Activated T-helper 1 cell treated with Interleukin-2 at 50 U/mL for 16 hours (primary cell): ENCODE measurements around the gene CROCC2.

Experiments used
- DNase-seq: peaks from one replicate; pipeline ENCODE4 v3.0.0-alpha.2; 2020; ENCODE audit warnings: low read depth

The CROCC2 gene

DNA sequence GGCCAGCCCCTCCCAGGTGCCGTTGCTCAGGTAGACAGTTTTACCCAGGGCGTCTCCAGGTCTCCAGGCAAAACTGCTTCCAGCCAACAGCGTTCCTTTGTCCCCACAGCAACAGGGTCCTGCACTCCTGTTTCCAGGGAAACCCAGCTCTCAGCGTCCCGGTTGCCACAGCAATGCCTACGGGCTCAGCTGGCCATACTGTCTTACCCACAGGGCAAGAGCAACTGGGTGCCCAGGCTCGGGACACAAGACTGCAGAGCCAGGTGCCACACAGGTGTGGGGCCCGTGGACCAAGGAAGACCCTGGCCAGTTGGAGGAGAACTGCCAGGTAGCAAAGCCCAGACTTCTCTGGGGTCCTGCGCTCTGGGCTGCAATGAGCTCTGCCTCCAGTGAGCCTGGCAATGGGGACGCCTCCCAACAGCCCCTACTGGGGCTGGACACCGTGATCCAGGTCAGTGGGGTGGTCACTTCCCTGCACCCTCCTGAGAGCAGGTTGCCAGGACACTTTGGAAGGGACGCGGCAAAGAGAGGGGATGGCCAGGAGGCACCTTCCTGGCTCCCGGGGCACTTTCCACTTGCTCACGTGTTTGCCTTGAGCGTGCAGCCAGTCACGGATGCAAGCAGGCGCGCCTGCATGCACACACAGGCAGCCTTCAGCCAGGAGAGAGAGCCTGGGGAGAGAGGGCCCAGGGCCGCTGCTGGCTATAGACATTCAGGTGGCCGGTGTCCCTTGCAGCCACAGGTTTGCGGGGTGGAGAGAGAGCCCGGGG is at the start of gene CROCC2:
Gene CROCC2, plus strand, starts transcription at position 196 of the 770 bp plus-strand sequence. Its CDS starts 178 bp downstream, at position 374.
- no peak for DNase-seq

DNA sequence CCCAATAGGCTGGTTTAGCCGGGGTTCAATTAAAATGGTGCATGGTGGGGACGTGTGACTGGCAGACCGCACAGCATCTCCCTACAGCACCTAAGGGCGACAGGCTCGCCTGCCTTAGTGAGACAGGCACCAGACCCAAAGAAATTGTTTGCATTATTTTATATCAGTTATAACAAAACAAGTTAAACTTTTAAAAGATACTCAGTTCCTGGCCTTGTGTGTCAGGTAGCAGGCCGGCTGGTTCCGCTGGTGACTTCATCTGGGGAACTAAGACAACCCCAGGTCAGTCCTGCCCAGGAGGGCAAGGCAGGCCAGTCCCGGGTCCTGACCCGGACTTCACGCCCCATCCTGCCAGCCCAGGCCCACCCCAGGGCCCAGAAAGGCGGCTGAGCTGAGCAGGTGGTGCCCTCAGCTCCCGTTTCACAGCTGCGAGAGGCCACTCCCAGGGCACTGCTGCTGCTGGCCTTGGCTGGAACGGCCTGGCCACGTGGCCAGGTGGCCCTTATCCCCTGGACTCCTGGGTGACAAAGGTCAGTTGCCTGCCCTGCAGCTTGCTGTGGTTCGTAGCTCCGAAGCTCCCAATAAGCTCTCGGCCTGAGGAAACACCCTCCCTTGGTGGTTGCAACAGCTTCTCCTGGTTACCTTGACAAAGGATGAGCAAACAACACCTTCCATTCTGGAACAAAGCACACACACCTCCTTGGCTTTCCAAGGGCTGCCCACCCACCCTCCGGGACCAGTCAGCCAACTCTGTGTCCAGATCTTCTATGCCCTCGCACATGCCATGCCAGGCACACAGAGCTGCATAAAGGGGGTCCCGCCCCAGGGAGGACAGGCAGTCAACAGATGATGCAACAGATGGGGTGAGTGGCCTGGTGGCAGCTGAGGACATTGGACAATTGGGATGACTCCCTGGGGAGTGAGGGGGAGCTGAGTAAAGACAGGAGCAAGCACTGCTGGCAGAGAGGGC is 48.8 kb upstream of the CROCC2 start:
- DNase-seq: no peak

DNA sequence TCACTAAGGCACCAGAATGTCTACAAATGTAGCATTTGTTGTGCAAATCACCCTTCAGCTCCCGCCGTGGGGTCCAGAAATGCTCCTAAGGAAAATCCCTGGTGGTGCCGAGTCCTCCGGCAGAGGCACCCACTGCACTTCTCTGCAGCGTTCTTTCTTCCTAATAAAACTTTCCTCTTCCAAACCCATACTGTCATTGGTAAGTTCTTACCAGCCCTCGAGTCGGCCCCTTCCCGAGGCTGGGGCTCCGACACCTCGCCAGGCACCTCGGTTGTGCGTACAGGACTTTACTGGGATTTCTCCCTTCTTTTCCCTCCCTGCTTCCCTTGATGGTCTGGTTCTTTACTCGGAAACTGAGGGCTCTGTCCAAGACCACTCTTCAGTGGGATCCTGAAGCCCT is 47.8 kb upstream of the CROCC2 start:
- no peak for DNase-seq

DNA sequence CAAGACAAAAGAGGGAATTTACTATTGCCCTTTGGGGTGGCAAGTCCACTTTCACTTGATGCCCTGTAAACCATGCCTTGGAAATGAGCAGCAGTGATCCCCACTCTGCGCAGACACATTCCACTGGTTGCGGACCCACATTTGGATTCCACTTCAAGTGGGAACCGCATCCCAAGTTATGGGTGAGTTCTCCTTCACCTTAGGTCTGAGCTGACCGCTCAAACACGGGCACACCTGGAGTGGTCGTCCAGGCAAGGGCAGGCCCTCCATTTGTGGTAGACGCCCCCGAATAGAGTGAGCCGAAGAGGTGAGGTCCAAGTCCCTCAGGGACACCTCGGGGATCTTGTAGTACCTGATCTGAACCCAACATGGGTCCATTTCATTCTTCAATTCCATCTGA is 47.3 kb upstream of the CROCC2 start:
- DNase-seq: no peak

DNA sequence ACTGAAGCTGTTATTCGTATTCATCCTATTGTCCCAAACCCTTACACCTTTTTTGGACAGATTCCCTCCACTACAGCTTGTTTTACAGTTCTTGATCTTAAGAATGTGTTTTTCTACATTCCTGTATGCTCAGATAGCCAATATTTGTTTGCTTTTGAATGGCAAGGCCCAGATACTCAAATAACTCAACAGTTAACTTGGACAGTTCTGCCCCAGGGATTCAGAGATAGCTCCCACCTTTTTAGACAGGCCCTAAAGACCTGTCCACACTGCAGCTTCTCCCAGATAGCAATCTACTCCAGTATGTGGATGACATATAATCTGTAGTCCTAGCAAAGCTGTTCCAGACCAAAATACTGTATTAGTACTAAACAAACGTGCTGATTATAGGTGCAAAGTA is 44.6 kb upstream of the CROCC2 start:
- no peak for DNase-seq

DNA sequence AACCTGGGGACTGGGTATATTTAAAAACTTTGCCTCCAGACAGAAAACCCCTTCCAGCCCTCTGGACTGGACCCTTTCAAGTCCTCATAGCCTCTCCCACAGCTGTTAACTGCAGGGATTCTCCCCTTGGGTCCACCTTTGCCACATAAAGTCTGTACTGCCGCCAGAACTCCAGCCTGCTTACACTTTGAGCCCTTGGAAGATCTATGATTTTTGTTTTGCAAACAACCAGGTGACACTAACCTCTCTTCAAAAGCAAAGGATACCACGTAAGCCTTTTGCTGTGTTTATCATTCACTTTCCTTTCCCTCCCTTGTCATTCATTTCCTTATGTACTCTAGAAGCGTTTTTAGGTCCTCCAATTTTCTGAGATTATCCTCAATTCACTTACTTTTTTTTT is 41.7 kb upstream of the CROCC2 start:
- no peak for DNase-seq

DNA sequence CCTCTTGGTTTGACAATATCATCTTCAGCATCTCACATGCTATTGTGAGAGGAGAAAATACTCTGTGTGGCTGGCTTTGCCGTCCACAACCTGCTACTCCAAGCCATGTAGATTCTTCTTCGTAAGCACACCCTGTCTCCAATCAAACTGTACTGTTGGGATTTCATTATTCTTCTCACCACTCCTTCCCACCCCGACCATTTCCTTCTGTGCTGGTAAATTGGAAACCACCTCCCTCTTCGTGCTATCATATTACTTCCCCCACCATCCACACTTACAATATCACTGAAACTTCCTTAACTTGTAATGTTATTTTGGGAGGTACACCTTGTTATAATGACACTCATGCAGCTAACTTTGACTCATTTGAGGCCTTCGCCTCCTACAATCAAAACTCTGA is 40.7 kb upstream of the CROCC2 start:
- no peak for DNase-seq

DNA sequence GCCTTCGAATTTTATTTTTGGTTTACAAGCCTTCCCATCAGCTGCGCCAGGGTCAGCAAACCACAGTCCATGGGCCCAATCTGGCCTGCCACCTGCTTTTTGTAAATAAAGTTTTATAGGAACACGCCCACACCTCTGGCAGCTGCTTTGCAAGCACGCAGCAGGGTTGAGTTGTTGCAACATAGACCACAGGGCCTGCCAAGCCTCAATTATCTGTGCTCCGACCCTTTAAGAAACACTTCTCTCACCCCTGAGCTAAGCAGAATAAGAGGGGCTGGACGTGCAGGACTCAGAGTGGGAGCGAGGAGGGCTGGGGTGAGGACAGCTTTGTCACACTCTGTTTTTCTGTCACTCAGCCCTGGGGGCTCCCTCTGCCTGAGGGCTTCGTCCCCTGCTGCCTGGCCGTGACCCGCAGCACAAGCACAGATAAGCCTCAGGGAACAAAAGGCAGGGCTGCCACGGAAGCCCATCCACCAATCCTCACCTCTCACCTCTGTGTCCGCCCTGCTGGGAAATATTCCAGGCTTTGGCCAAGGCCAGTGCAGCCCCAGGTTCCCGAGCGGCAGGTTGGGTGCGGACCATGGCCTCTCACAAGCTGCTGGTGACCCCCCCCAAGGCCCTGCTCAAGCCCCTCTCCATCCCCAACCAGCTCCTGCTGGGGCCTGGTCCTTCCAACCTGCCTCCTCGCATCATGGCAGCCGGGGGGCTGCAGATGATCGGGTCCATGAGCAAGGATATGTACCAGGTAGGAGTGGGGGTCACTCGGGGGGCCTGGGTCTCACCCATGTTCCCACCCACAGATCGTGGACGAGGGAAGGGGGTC is 37.6 kb upstream of the CROCC2 start, which contains the start of gene AGXT:
Gene AGXT, plus strand, starts transcription at position 539 of the 823 bp plus-strand sequence. Its CDS starts 42 bp downstream, at position 581.
- no peak for DNase-seq

DNA sequence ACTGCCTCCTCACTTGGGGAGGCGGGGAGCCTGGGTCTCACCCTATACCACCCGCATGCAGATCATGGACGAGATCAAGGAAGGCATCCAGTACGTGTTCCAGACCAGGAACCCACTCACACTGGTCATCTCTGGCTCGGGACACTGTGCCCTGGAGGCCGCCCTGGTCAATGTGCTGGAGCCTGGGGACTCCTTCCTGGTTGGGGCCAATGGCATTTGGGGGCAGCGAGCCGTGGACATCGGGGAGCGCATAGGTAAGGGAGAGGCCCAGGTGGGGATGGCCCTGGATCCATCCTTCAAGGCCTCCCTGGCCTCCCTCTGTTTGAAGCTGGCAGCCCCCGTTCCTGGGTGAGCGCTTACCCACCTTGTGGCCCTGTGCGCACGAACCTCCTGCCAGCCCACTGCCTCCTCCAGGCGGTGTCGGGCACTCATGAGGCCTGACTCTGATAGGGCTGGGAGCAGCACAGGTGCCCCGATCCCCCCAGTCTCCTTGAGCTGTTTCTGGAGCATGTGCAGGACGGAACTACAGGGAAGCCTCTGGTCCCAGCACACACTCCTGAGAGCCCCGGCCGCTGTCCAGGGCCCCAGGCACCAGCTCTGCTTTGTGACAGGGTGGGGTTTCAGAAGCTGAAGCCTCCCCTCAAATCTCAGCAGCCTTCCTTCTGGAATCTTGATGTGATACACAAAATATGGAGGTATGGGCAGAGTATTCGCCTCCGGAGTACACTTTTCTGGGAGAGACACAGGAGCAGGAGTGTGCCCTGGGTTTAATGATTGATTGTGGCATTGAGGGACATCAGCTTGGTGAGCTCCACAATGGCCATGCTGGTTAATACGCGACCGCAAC is 36.8 kb upstream of the CROCC2 start:
- DNase-seq: no peak

DNA sequence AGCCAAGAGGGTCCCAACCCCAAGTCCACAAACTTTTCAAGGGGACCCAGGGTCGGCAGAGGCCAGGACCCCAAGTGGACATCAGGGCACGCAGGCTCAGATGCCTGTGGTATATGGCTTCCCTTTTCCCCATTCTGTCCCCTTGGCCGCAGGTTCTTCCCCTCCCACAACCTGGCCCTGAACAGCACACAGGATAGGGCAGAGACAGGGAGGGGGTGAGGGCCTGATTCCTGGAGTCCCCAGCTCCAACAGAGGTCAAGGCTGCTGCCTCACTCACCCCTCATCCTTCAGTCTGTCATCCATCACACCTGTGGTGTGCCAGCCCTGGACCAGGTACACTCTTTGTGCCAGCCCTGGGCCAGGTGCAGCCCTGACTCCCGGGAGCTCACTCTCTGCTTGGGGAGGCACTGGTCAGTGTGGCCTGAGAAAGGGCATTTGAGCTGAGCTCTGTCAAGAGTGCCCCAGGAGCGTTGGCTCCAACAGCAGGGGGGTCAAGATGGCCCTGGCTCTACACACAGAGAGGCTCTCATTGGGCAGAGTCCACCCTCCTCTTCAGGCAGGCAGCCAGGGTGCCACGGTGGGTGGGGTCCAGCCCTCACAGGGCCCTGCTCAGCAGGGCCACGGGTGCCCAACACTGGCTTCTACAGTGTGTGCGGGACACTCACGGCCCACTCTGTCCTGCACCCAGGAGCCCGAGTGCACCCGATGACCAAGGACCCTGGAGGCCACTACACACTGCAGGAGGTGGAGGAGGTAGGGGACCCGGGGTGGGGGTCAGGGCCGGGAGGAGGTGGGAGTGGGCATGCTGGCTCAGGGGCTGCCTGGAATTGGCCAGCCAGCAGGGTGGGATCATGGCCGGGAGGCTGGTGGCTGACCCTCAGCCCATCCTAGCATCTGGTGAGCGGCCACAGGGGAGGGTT is 35.9 kb upstream of the CROCC2 start:
- no peak for DNase-seq

DNA sequence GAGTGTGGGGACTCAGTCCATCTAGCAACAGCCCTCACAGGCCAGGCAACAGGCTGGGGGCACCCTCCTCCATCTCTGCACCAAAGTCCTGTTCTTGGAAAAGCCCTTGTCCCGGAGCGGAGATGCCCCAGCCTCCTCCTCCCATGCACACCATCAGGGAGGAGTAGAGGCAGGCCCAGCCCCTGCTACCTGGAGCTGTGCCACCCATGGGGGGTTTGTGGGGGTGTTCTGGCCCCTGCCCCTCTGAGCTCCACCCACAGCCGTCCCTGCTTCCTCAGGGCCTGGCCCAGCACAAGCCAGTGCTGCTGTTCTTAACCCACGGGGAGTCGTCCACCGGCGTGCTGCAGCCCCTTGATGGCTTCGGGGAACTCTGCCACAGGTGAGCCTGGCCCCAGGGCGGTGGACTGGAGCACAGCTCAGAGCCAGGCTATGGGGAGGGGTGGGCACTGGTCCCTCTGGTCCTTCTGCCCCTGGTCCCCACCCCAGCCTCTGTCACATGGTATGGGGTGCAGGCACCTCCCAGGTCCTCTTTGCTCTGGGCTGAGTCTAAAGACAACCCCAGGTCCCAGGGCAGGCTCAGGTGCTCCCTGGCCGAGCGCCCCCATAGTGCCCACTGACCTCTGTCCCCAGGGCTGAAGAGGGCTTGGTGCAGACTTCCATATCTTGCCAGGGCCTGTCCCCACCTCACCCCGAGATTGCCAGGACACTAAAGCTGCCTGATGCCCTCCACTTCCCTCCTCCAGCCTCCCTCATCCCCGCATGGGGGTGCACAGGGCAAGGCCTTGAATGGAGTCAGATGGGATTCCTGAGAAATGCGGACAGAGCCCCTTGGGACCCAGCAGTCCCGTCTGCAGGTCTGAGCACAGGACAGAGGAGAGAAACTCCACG is 34.8 kb upstream of the CROCC2 start:
- no peak for DNase-seq

DNA sequence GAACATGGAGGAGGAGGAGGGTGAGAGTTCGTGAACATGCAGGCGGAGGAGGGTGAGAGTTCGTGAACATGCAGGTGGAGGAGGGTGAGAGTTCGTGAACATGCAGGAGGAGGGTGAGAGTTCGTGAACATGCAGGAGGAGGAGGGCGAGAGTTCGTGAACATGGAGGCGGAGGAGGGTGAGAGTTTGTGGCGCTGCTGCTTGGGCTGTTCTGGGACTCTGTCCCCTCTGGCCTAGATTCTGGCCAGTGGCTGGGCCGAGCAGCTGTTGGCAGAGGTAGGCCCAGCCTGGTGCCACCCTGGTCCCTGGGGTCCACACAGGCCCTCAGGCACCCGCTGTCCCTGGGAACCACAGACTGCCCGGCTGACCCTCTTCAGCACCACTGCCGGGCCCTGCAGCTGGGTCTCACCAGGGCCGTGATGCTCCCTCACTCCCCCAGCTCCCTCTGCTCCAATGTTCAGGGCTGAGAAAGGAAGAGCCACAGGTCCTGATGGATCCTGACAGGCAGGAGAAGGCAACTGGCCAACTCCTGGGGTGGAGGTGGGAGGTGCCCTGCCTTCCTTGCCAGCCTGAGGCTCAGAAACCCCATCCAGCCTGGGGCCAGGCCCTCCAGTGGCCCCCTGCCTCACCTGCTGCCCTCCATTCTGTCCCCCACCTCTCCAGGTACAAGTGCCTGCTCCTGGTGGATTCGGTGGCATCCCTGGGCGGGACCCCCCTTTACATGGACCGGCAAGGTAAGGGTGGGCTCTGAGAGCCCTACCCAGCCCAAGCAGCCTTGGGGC is 33.6 kb upstream of the CROCC2 start:
- no peak for DNase-seq

DNA sequence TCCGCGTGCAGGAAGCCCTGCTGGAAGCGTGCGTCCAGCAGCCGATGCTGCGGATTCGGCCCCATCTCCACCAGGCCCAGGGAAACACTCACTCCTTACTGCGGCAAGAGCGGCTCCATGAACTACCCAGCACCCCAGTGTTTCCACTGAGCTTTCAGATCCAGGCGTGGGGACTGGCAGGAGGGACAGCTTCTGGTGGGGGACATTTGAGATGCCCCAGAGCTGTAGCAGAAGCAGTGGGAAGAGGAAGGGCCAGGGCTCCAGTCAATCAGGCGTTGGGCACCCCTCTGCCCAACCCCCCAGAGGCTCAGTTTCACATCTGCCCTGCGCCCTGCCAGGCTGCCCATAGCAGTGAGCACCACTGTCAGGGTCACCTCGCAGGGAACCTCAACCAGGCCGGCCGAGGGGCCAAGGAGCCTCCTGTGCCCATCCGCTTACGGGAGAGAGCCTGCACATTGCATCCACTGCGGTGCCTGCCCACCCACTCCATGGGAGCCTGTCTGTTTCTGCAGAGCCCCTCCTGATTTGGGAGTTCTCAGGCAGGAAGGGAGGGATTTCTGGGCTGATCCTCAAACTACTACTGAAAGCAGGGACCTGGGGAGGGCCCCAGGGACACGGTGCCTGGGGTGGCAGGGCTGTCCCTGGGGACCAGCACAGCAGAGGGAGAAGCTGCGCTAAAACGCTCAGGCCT is 32.9 kb upstream of the CROCC2 start:
- DNase-seq: no peak

DNA sequence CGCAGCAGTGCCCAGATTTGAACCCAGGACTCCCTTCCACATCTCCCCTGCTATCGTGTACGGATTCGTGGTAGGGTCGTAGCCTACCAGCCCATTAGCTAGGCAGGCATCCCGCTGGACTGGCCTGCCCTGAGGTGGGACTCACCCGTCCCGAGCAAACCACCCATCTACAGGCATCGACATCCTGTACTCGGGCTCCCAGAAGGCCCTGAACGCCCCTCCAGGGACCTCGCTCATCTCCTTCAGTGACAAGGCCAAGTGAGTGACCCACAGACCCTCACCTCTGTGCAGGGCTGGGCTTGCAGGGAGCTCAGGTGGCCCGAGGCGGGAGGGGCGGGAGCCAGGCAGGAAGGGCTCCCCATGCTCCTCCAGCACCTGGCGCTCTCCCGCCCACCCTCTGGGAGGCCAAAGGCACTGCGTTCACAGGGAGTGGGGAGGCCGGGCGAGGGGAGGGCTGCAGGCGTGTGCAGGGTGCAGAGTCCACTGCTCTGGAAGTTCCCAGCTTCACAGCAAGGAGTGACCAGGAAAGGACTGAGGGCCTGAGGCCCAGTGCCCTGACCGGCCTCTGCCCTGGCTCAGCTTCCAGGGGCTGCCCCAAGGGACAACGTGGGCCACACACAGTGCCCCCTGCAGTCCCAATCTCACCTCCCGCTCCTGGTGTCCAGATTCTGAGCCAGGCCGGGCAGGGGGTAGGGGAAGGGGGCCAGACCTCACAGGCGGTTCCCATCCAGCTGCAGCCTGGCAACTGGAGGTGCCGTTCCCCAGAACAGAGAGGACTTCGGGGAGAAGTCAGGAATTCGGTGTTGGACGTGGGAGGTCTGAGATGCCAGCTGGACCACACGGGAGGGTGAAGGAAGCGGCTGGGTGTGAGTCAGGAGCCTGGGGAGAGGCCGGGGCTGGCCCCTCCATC is 32.1 kb upstream of the CROCC2 start:
- DNase-seq: no peak

DNA sequence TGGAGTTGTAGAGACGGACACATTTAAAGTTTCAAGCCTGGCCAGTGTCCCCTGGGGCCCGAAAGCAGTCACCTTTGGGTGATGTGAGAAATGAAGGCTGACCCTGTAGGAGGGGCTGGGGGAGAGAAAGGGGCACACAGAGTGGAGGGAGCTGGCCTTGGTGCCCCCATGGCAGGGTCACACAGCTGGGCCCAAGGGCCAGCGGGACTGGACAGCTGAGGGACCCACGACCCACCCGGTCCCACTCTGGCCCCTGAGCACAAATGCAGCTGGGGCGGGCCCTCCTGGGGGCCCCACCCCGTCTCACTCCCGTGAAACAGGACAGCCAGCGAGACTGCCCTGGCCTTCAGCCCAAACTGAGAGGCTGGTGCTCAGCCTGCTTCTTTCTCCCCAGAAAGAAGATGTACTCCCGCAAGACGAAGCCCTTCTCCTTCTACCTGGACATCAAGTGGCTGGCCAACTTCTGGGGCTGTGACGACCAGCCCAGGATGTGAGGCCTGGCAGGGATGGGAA is 31.4 kb upstream of the CROCC2 start:
- DNase-seq: no peak
